ENCODE results near the gene C10orf71.
A peak's percentile ranks its signal among the peaks of the same experiment; 100 is the strongest.

C10orf71 gene

GRCh38 chr10:49334964-49335363 lies 36.0 kb downstream of the C10orf71 start:
- no peak for DNase-seq (ENCODE audit: low spot score)

DNA sequence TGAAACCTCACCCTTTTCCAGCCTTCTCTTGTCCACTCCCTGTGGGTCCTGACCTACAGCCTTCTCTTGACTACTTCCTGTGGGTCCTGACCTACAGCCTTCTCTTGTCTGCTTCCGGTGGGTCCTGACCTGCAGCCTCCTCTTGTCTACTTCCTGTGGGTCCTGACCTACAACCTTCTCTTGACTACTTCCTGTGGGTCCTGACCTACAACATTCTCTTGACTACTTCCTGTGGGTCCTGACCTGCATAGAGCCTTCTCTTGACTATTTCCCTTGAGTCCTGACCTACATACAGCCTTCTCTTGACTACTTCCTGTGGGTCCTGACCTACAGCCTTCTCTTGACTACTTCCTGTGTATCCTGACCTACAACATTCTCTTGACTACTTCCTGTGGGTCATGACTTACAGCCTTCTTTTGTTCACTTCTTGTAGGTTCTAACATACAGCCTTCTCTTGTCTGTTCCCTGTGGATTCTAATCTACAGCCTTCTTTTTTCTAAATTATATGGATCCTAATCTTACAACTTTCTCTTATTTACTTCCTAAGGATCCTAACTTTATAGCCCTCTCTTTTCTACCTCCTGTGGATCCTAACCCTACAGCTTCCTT lies 36.5 kb downstream of the C10orf71 start:
- no peak for DNase-seq (ENCODE audit: low spot score)

GRCh38 chr10:49338604-49339003 lies 39.6 kb downstream of the C10orf71 start:
- no peak for DNase-seq (ENCODE audit: low spot score)

DNA sequence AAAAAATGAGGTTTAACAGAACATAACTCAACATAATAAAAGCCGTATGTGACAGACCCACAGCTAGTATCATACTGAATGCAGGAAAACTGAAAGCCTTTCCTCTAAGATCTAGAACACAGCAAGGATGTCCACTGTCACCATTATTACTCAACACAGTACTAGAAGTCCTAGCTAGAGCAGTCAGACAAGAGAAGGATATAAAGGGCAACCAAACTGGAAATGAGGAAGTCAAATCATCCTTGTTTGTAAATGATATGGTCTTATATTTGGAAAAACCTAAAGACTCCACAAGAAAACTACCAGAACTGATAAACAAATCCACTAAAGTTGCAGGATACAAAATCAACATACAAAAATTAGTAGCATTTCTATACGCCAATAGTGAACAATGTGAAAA lies 45.9 kb downstream of the C10orf71 start:
- DNase-seq (ENCODE audit: low spot score): no peak

GRCh38 chr10:49347342-49347741 lies 48.4 kb downstream of the C10orf71 start:
- no peak for DNase-seq (ENCODE audit: low spot score)

DNA sequence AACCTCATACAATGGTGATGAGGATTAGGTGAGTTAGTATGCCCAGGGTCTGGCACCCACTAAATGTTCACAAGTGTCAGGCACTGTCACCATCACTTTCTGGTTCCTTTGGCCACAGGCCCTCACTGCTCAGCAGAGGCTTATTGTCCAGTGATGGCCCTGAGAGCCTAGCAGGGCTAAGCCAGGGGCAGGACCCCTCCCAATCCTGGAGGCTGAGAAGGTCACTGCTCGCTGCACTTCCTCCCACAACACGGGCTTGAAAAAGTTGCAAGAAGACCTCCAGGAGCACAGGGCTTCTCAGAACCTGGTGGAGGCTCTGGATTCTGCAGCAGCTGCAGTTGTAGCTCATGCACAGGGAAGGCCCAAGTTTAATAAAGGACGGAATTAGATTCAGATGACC lies 48.9 kb downstream of the C10orf71 start:
- no peak for DNase-seq (ENCODE audit: low spot score)

DNA sequence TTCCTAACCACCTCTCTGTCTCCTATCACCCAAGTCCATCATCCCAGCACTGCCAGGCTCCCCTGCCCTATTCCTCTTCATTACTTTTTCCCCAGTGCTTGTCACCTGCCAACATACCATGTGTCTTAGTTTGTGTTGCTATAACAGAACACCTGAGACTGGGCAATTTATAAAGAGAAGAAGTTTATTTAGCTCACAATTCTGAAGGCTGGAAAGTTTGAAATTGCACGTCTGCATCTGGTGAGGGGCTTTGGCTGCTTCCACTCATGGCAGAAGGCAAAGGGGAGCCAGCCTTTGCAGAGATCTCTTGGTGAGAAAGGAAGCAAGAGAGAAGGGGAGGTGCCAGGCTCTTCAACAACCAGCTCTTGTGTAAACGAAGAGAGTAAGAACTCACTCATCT lies 49.6 kb downstream of the C10orf71 start:
- DNase-seq (ENCODE audit: low spot score): no peak

DNA sequence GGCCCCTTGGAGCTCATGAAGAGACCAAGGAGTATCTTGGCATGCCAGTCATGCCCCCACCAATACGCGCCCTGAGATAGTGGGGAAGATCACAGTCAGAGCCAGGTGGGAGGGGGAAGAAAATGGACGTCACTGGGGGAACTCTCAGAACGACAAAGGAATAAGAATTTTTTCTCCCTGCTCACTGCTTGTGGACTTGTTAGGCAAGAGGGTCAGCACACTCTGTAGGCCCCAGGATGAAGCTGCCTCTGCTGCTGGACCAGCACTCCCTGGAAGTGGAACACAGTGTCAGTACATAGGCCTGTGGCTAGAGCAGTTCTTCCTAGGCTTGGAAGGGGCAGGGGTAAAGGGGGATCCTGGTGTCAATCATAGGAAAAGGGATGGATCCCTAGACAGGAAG lies 50.4 kb downstream of the C10orf71 start:
- DNase-seq (ENCODE audit: low spot score): no peak

DNA sequence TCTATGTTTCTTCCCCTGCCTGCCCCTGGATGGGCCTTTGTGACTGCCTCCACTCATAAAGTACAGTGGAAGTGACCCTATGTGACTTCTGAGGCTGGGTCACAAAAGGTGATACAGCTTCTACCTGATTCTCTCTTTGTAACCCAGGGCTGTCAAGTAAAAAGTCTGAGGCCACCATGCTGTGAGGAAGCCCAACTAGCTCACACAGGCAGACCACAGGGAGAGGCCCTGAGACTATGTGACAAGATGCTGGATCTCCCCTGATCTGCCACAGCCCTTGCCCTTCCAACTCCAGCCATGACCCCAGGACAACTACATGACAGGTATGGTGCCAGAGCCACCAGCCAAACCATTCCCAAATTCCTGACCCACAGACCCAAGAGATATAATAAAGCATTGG lies 51.2 kb downstream of the C10orf71 start:
- no peak for DNase-seq (ENCODE audit: low spot score)

DNA sequence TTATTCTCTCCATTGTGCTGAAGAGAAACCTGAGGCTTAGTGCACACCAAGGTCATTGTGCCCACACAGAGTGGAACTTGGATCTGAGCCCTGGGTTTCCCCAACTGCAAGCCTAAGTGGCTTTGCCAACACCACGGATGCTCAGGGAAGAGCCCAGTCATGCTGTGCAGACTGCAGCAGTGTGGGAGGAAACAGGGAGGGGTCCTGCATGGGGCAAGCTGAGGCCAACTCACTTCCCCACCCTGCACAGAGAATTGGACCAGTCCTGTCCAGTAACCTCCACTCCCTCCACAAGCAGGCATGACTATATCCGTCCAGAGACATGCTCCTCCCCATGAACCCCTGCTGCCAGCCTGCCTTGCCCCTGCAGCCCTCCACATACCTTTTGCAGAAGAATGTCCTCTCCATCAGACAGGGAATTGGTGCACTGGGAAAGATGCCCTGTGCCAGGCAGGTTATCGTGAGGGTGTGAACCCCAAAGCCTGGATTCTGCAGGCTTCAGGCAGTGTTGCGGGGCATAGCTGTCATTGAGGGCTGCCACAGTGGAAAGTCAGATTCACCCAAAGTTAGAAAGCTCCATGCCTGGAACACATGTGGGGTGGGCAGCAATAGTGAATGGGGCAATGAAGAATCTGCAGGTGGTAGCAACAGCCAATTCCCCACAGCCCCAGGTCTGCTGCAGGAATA lies 52.0 kb downstream of the C10orf71 start:
- DNase-seq (ENCODE audit: low spot score): no peak

DNA sequence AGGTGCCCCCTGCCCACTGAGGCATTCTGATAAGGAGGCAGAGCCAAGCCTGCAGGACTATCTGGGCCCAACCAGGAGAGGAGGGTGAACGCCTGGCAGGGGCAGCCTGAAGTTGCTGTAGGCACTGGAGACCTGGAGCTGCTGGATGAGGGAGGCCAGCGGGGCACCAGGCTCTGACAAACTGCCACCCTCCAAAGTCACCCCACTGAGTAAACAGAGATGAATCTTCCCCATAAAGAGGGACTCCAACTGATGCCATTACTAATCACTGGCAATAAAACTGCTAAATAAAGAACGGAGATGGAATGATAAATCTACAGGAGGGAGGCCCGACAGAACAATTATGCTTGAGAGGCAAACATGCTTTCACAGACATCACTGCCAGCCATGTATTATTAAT lies 52.7 kb downstream of the C10orf71 start:
- DNase-seq (ENCODE audit: low spot score): no peak

- no peak for DNase-seq (ENCODE audit: low spot score)
Measured at GRCh38 chr10:49352323-49352722, 53.4 kb downstream of the C10orf71 start.

DNA sequence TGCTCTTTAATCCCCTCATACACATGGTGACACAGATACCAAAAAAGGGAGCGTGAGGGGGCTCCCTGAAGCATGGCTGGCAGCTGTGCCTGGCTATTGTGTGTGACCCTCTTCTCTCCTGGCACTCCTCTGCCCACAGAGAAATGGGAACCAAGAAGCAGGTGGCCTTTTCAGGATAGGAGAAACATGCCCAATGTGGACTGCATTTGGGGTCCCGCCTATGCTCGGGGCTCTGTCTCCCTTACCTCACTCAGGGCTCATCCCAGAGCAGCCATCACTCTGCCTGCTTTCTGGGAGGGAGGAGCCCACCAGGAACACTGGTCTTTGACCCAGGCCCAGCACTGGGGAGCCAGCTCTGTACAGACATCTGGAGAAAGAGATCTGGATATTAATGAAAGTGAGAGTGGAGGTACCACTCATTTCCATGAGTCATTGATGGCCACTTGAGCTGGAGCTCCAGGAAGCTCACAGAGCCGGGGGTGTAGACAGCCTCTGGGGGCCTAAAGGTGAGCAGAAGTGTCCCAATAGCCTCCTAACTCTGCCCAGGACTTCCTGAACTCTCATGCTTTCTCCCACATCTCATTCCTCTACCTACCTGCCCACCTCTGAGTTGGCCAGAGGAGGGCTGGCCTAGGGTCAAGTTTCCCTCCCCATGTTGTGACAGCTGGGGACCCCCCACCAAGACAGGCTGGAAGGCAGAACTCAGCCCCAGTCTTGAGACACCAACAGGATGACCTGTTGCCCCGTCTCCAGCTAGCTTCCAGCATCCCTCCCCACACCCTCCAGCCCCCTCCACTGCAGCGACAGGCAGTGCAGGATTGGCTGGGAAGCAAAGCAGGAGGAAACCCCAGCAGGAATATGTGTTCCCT lies 54.3 kb downstream of the C10orf71 start:
- DNase-seq (ENCODE audit: low spot score): no peak

- DNase-seq (ENCODE audit: low spot score): no peak
Measured at GRCh38 chr10:49353895-49354566, 55.1 kb downstream of the C10orf71 start.

DNA sequence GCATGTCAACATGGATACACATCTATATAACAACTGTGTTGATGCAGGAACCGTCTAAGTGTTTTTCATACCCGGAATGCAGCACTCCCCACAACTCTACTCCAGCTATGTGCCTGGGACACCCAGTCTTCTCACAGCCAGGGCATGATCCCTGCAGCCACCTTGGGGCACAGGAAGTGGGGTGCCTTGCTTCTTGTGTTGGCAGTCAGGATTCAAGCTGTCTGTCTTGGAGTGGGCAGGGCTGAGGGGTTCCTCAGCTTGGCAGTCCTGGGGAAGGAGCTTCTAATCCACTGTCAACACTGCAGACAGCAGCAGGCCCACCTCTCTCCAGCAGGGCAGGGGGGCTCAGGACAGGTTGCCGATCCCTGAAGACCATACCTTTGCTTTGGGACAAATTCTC lies 55.6 kb downstream of the C10orf71 start:
- DNase-seq (ENCODE audit: low spot score): no peak

DNA sequence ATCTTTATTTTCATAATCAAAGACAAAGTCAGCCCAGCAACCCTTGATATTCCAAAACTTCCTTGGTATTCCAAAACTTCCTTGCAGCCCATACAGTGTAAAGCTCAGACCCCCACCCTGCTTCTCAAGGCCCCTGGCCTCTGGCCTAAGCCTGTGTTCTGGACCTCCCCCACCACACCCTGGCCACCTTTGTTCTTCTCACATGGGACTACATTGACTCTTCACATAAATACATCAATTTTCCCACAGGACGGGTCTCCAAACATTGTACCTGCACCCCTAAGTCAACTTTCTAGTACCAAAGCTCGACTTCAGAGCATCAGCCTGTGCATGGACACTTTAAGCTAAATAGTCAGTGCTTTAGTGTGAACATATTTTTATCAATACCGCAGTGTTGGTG lies 56.3 kb downstream of the C10orf71 start:
- no peak for DNase-seq (ENCODE audit: low spot score)

DNA sequence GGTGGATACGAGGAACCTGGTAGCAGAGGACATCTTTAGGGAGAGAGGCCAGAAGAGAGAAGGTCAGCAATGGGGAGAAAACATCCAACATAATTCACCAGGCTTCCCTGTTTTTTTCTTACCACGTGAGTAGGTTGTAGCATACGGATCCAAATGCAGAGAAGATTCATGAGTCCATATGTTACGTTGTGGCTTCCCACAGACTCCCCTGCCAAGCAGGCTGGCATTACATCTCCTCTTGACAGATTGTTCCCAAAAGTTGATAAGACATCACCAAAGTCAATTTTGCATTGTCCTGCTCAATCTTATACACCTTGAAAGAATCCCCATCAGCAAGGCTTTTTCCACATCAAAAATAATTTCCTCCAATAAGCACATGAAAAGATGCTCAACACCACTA lies 57.2 kb downstream of the C10orf71 start:
- DNase-seq (ENCODE audit: low spot score): no peak

- no peak for DNase-seq (ENCODE audit: low spot score)
Measured at GRCh38 chr10:49356944-49357343, 58.0 kb downstream of the C10orf71 start.

GRCh38 chr10:49357910-49358309 lies 58.9 kb downstream of the C10orf71 start:
- no peak for DNase-seq (ENCODE audit: low spot score)

DNA sequence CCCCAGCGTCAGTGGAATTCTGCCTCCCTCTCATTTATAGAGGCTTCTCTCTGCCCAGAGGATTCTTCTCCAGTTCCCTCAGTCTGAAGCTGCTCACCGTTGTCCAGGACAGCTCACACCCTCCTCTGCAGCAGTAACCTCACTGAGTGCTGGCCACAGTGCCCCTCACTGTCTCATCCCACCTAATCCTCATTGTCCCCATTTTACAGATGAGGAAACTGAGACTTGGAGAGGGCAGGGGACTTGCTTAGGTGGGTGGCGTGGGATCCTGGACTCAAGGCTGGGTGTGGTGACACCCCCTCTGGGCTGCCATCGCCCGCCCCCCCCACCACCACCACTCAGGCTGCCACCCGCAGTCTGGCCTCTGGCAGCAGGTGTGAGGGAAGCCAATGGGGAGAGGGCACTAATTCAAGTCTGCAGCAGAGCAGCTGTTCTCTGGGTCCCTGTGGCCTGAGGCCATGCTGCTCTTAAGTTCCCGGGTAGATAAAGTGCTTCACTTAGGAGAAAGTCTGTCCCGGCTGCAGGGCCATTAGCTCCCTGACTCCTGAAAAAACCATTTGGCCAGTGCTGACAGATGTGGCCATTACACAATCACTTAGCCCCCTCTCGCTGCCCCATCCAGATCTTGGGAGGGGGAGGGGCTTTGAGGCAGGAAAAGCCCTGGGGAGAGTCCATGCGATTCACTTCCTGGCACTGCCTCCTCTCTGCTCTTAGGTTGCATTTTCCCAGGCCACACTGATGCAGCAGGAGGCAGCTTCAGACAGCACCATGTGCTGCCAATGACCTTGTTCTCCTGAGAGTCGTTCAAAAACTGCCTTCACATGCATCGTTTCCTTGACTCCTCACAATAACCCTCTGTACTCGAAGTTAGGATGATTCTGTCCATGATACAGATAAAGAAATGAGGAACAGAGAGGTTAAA lies 60.6 kb downstream of the C10orf71 start:
- peak; percentile 3 for DNase-seq (ENCODE audit: low spot score)
